Mononuclear cell (primary cell): ENCODE measurements around the gene PURA. TPM values are rescaled to one million over a fixed set of nuclear protein-coding genes. Genes with fewer than 3 reads are reported as not detected.

ENCODE experiments used
- total RNA-seq: library from RNA; depleted of rRNA; stranded (reverse); fragments of >200 nt; gene quantifications from one replicate; pipeline ENCODE4 v1.2.3, GENCODE V29; 2012

The PURA gene
- total RNA-seq, 1 donor: 6.5 TPM

Other genes with a start within 250 kb of the PURA start
- gene NRG2, start 70.8 kb upstream of the PURA start, total RNA-seq: 0.10 TPM
- gene IGIP, start 11.8 kb downstream of the PURA start, total RNA-seq: 2.3 TPM
- 5.6 TPM for gene CYSTM1, start 61.1 kb downstream of the PURA start, total RNA-seq
- 68.2 TPM for gene PFDN1, start 189.0 kb downstream of the PURA start, total RNA-seq
- gene HBEGF, start 232.5 kb downstream of the PURA start, total RNA-seq: 80.5 TPM
- 0.10 TPM for gene SLC4A9, start 246.1 kb downstream of the PURA start, total RNA-seq